ENCODE measurements around the gene POM121L2.
A peak's percentile ranks its signal among the peaks of the same experiment; 100 is the strongest.

Gene POM121L2

GRCh38 chr6:27312146-27312949 is at the start of gene POM121L2:
Gene POM121L2, minus strand, starts transcription at chr6:27312273. Its CDS starts 103 bp downstream, at chr6:27312170.
- peak; percentile 56 to 58 for DNase-seq

DNA sequence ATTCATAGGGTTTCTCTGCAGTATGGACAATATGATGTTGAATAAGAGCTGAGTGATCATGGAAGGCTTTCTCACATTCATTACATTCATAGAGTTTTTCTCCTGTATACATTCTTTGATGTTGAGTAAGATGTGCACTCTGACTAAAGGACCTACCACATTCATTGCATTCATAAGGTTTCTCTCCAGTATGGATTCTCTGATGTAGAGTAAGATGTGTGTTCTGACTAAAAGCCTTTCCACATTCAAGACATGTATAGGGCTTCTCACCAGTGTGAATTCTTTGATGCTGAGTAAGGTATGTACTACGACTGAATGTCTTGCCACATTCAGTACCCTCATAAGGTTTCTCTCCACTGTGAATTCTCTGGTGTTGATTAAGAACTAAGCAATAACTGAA is 47.2 kb upstream of the POM121L2 start:
- DNase-seq: no peak

DNA sequence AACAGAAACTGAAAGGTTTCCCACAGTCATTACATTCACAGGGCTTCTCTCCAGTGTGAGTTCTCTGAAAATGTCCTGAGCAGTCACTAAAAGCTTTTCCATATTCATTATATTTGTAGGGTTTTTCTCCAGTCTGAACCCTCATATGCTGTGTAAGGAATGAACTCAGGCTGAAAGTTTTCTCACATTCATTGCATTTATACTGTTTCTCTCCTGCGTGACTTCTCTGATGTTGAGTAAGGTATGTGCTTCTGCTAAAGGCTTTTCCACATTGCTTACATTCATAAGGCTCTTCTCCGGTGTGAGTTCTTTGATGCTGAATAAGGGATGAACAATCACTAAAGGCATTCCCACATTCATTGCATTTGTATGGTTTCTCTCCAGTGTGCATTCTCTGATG is 46.7 kb upstream of the POM121L2 start:
- DNase-seq: no peak

DNA sequence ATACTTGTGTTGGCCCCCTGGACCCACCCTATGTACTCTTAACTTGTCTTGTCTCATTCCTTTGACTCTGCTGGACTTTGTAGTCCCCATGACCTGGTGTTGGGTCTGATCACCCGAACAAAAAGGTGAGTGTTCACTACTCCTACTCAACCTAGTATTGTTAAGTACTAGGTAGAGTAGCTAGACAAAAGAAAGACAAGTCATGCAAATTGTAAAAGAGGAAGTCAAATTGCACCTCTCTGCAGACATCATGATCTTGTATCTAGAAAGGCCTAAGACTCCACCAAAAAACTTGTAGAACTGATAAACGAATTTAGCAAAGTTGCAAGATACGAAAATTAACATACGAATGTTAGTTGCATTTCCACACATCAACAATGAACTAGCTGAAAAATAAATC is 40.8 kb upstream of the POM121L2 start:
- DNase-seq: no peak

GRCh38 chr6:27334141-27334540 is 22.1 kb upstream of the POM121L2 start:
- no peak for DNase-seq

DNA sequence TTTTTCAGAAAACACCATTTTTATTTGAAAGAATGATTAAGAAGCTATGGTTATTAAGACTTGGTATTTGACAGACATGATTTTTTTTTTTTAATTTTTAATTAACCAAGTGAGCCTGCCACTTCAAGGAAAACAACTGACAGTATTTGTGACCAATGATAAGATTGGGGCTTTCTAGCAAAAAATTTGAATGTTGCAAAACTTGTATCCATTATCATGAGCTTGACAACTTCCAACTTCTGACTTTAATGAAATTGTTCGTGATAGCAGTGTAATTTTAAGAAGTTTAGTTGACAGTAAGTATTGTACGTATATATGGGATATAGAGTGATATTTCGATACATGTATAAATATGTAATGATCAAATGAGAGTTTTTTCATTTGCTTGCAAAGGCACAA is 21.6 kb upstream of the POM121L2 start:
- DNase-seq: no peak

DNA sequence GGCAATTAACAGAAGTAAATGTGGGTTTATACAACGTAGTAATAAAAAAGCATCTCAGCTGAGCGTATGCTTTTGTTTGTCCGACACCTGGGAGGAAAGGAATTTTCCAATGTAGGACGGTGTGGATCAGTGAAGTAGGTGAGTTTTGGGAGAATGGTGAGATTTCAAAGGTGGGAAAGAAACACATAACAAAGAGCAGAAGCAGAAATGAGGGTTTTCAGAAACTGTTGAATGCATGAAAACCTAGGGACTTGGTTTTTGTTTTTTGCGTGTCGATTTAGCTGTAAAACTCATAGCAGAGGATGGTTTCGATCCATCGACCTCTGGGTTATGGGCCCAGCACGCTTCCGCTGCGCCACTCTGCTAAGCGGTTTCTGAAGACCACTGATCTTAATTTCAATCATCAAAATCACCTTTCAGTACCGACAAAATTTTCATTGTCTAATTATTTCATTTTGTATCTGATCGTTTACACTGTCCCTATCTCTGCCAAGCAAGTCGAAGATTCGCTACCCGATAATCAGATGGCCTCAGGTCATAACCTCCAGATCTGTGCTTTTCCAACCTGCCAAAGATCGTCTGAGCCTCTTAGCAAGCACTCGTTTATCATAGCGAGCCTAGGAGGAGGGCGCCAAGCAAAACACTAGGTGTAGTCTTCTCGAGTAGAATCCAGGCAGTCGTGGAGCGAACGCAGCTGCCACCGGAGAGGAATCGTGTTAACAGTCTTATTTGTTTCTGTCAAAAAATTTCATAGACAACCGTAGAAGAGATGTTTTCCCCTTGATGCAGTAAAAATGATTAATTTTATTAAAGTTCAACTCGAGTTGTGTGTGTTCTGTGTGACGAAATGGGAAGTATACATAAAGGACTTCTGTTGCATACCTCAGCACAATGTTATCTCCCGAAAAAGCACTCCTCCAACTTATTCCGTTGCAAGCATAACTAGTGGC is 20.9 kb upstream of the POM121L2 start:
- peak; percentile 16 to 28 for DNase-seq

- DNase-seq: no peak
These were observed 15.1 kb upstream of the POM121L2 start for GRCh38 chr6:27327023-27327738.

GRCh38 chr6:27321901-27322300 is 9.8 kb upstream of the POM121L2 start:
- DNase-seq: no peak

- DNase-seq: no peak
These were observed 9.3 kb upstream of the POM121L2 start for GRCh38 chr6:27321370-27321769.

- DNase-seq: no peak
These were observed 6.9 kb upstream of the POM121L2 start for GRCh38 chr6:27318973-27319372.

DNA sequence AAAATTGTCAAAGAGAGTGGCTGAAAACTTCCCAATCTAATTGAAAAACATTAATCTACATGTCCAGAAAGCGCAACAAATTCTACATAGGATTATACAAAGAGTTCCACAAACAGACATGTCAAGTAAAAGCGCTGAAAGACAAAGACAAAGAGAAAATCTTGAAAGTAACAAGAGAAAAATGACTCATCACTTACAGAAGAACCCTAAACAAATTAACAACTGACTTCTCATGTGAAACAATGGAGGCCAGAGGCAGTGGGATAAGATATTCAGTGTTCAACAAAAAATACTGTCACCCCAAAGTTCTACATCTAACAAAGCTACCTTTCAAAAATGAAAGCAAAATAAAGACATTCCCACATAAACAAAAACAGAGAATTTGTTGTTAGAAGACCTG is 2.0 kb upstream of the POM121L2 start:
- no peak for DNase-seq

GRCh38 chr6:27312950-27313271 is 838 bp upstream of the POM121L2 start:
- no peak for DNase-seq

DNA sequence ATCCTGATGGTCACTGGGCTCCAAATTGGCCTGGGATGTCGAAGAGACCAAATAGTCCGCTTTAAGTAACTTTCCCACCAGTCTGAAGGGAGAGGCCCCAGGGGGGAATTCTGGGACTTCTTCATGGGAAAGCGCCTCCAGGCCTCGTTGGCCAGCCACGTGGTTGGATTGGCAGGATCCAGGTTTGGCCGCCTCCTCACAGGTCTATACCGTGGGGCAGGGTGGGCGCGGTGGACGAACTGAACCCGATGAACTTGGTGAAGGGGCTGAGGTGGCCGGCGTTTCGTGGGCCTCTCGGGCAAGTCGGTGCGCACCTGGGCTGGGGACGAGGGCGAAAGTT is 297 bp downstream of the POM121L2 start:
- DNase-seq: no peak

- DNase-seq: no peak
These were observed 8.3 kb downstream of the POM121L2 start for GRCh38 chr6:27303613-27304272.

DNA sequence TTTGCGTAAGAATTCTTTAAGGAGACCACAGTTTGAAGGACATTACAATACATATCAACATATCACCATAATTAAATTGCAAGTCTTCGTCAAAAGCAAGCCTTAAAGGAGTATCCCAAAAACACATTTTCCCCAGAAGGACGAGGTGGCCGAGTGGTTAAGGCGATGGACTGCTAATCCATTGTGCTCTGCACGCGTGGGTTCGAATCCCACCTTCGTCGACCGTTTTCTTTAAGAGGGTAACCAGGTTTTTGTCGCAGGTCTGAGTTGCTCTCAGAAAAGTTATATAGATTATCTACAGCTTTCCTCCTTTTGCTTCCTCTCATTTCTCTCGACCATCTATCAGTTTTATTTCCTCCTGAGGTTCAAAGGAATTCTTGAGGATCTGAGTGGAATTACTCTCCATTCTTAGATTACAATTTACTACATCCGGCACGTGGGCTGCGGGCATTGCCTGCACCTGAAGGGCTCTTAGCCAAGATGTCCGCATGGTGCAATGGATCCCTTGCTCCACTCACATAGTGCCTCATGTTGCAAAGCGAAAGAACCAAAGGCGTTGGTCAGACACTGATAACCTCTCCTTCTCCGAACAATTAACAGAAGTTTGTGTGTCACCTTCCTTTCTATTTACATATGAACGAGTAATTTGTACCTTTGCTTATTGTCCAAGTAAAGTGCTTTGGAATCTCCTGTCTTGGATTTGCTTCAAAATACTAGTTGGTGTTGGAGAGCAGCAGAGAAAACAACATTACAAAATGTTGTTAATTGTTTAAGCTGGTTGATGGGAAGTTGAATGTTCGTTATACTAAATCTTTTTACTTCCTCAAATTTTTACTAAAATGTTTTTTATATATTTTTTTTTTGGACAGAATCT is 14.0 kb downstream of the POM121L2 start:
- no peak for DNase-seq

- DNase-seq: no peak
These were observed 14.6 kb downstream of the POM121L2 start for GRCh38 chr6:27297484-27297856.

DNA sequence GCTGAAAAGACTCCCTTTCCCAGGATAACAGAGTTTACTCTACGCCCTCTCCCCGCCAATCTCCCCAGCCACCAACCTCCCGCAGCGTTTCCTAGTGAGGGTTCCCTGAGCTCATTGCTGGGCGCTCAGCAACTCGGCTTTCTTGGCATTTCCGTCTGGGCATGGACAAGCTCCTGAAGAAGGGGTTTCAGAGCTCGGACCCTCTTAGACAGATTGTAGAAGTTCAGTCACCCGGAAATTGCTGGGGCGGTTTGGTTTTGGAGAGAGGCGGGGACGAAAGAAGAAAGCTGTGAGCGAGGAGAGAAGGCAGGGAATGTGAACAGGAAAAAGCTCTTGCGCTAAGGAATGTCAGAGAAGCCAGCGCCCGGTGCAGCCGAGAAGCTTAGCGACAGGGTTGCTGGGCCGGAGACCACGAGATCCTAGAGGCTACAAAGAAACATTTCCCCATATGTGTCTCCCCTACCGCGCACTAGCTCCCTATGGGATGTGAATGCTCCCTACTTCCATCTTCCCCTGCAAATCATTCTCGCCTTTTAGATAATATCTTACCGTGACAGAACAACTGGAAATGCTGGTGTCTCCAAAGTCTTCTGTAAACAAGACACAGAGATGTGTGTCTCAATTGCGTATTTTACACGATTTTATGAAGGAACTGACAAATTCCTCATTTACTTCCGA is 15.8 kb downstream of the POM121L2 start:
- no peak for DNase-seq

DNA sequence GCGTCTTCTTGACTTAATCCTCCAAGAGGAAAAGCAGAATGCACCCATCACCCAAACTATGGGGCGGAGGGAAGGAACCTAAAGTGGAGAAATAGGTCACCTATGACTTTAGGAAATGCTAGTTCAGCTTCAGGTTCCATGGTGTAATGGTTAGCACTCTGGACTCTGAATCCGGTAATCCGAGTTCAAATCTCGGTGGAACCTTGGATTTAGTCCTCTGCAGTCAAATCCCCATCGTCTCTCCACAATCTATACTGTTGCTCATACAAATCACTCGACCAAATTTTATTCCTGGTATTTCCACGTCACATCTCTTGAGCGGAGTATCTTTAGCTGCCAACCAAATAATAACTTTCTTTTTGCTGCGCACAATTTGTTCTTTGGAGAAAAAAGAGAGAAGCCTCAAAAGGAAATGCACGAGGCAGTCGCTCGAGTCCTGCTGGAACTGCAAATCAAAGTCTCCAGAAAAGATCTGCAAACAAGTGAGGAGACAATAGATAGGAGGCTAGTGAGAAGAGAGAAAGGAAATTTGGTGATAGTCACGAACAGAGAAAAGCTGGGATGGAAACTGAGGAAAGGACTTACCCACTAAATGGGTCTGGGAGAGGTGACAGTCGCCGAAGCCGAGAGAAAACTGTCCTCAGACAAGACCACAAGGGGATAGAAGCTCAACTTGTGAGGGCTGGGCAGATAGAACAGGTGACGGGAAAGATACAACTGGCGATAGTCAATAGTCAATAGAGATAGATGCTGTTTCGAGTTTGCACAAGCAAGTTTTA is 16.6 kb downstream of the POM121L2 start:
- no peak for DNase-seq

- no peak for DNase-seq
These were observed 17.7 kb downstream of the POM121L2 start for GRCh38 chr6:27294409-27294808.
